ENCODE data around the gene DENND10. TPM values are rescaled to one million over a fixed set of nuclear protein-coding genes. Genes with fewer than 3 reads are reported as not detected.
"Not testable (repeated sequence)": the region's sequence is repeated elsewhere in the genome, so short reads cannot be mapped to it uniquely, and the experiment has no call there.

DENND10 gene
- total RNA-seq, 2 experiments from 2014 or later = 40.4 to 45.6 TPM

GRCh38 chr10:119149157-119149556, 45.2 kb downstream of the DENND10 start:
- peaks cover 50% of the 10 kb centered on the region for H3K36me3 ChIP-seq (ENCODE audit: insufficient read depth, low read length)
- no peak overlapping the region for H3K27ac Mint-ChIP-seq
- intact Hi-C loops (cut with DNase I, micrococcal nuclease) = no loop called here

DNA sequence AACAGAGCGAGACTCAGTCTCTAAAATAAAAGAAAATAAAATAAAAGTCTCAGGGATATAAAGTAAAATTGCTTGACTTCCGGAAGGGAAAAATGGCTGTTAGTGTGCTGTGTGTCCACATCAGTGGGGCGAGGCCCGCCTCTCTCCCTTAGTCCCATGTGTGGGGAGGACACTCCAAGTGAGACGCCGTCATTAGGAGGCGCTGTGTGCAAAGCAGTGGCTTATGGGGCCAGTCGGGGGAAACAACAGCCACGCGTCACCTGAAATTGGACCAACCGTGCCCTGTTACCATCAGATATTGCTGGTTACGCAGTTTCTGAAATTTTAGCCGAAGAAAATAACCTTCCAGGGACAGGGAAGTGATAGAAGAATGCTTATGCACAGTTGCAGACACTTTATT, 45.8 kb downstream of the DENND10 start:
- no peak for ATAC-seq (ENCODE audit: poor library complexity)
- no peaks in the 10 kb centered on the region for H3K4me1 ChIP-seq (ENCODE audit: insufficient read depth, low read length)
- no peaks in the 10 kb centered on the region for H3K27me3 ChIP-seq (ENCODE audit: control insufficient read depth in 1 of 2, insufficient read depth in 2 of 2, low read length in 2 of 2)
- H3K36me3 Mint-ChIP-seq (ENCODE audit: low read depth) = peaks cover 56% of the 10 kb centered on the region
- H3K9me3 ChIP-seq (ENCODE audit: control insufficient read depth in 1 of 2, insufficient read depth in 1 of 2, low read length in 2 of 2) = no peaks in the 10 kb centered on the region
- CTCF ChIA-PET = no interaction called here
- no peak for TF ChIP-seq CTCF (IDR thresholded peaks at IDR 0.05)
- intact Hi-C loops (cut with DNase I, micrococcal nuclease) = no loop called here
- no peak overlapping the region for H3K27ac Mint-ChIP-seq
- no peaks in the 10 kb centered on the region for H3K27me3 Mint-ChIP-seq
- peaks cover 55% of the 10 kb centered on the region for H3K36me3 ChIP-seq (ENCODE audit: insufficient read depth, low read length)
- POLR2A ChIA-PET = no interaction called here
- H3K4me3 Mint-ChIP-seq = no peak overlapping the region
- H3K4me1 Mint-ChIP-seq (ENCODE audit: low read depth) = no peaks in the 10 kb centered on the region
- peak in 1 of 14 experiments; percentile 21 for DNase-seq
- H3K9me3 Mint-ChIP-seq = no peaks in the 10 kb centered on the region
- H3K27ac ChIP-seq (ENCODE audit: low read depth in 1 of 2, low read length in 2 of 2) = no peak overlapping the region
- H3K4me3 ChIP-seq (ENCODE audit: low read length) = no peak overlapping the region

More at GRCh38 chr10:119149157-119149556, 45.2 kb downstream of the DENND10 start:
- no peaks in the 10 kb centered on the region for H3K9me3 Mint-ChIP-seq
- H3K9me3 ChIP-seq (ENCODE audit: control insufficient read depth in 1 of 2, insufficient read depth in 1 of 2, low read length in 2 of 2) = no peaks in the 10 kb centered on the region
- H3K4me1 Mint-ChIP-seq (ENCODE audit: low read depth) = no peaks in the 10 kb centered on the region
- H3K36me3 Mint-ChIP-seq (ENCODE audit: low read depth) = peaks cover 51% of the 10 kb centered on the region
- ChIA-PET CTCF (no interaction called here), POLR2A (no interaction called here)
- DNase-seq (no peak), ATAC-seq (ENCODE audit: poor library complexity) (no peak)
- TF ChIP-seq CTCF (IDR thresholded peaks at IDR 0.05) = no peak
- H3K27me3 Mint-ChIP-seq = no peaks in the 10 kb centered on the region
- H3K27ac ChIP-seq (ENCODE audit: low read depth in 1 of 2, low read length in 2 of 2) = no peak overlapping the region
- no peaks in the 10 kb centered on the region for H3K4me1 ChIP-seq (ENCODE audit: insufficient read depth, low read length)
- H3K4me3 Mint-ChIP-seq = no peak overlapping the region
- no peaks in the 10 kb centered on the region for H3K27me3 ChIP-seq (ENCODE audit: control insufficient read depth in 1 of 2, insufficient read depth in 2 of 2, low read length in 2 of 2)
- no peak overlapping the region for H3K4me3 ChIP-seq (ENCODE audit: low read length)

- H3K27ac ChIP-seq (ENCODE audit: low read depth in 1 of 2, low read length in 2 of 2); H3K4me3 Mint-ChIP-seq; H3K27ac Mint-ChIP-seq; intact Hi-C loops (cut with DNase I, micrococcal nuclease); H3K4me3 ChIP-seq (ENCODE audit: low read length); DNase-seq; H3K27me3 ChIP-seq (ENCODE audit: control insufficient read depth in 1 of 2, insufficient read depth in 2 of 2, low read length in 2 of 2); CTCF ChIA-PET; ATAC-seq (ENCODE audit: poor library complexity); H3K9me3 ChIP-seq (ENCODE audit: control insufficient read depth in 1 of 2, insufficient read depth in 1 of 2, low read length in 2 of 2); H3K4me1 Mint-ChIP-seq (ENCODE audit: low read depth); H3K27me3 Mint-ChIP-seq; H3K9me3 Mint-ChIP-seq; H3K4me1 ChIP-seq (ENCODE audit: insufficient read depth, low read length): not testable (repeated sequence)
- H3K36me3 ChIP-seq (ENCODE audit: insufficient read depth, low read length) = peaks cover 67% of the 10 kb centered on the region
- H3K36me3 Mint-ChIP-seq (ENCODE audit: low read depth) = peaks cover 73% of the 10 kb centered on the region
- POLR2A ChIA-PET = interaction anchor here (1.0 kb wide), 1 partner anchor 20 kb away, joined by 3 read pairs; no protein-coding TSS in a partner anchor
Observed at GRCh38 chr10:119151601-119152000, 47.7 kb downstream of the DENND10 start.

- no peak for TF ChIP-seq CTCF (IDR thresholded peaks at IDR 0.05)
- ATAC-seq (ENCODE audit: poor library complexity) = no peak
- no peaks in the 10 kb centered on the region for H3K4me1 ChIP-seq (ENCODE audit: insufficient read depth, low read length)
- Mint-ChIP-seq H3K27ac (no peak overlapping the region), H3K4me1 (ENCODE audit: low read depth) (no peaks in the 10 kb centered on the region), H3K4me3 (no peak overlapping the region), H3K36me3 (ENCODE audit: low read depth) (peaks cover 78% of the 10 kb centered on the region), H3K27me3 (no peaks in the 10 kb centered on the region), H3K9me3 (no peaks in the 10 kb centered on the region)
- intact Hi-C loops (cut with DNase I, micrococcal nuclease) = no loop called here
- no peak overlapping the region for H3K27ac ChIP-seq (ENCODE audit: low read depth in 1 of 2, low read length in 2 of 2)
- no peak overlapping the region for H3K4me3 ChIP-seq (ENCODE audit: low read length)
- no peak for DNase-seq
- H3K9me3 ChIP-seq (ENCODE audit: control insufficient read depth in 1 of 2, insufficient read depth in 1 of 2, low read length in 2 of 2) = no peaks in the 10 kb centered on the region
- H3K36me3 ChIP-seq (ENCODE audit: insufficient read depth, low read length) = peaks cover 62% of the 10 kb centered on the region
- ChIA-PET POLR2A (interaction anchor here (0.6 to 1.1 kb wide), 2 partner anchors 327 to 364 kb away, joined by 3 read pairs; no protein-coding TSS in a partner anchor), CTCF (no interaction called here)
- no peaks in the 10 kb centered on the region for H3K27me3 ChIP-seq (ENCODE audit: control insufficient read depth in 1 of 2, insufficient read depth in 2 of 2, low read length in 2 of 2)
Observed at GRCh38 chr10:119153041-119153440, 49.1 kb downstream of the DENND10 start.
